H9 (cell line): ENCODE results near the gene CD80. TPM values are rescaled to one million over a fixed set of nuclear protein-coding genes. Genes with fewer than 3 reads are reported as not detected.

Source experiments
- DNase-seq: peaks from one replicate; pipeline ENCODE4 v3.0.0-alpha.2; 2017
- H2AFZ ChIP-seq: one replicate; pipeline ENCODE4 v1.6.1; 2013; ENCODE audit warnings: mild to moderate bottlenecking, low read length, control low read depth, moderate library complexity
- H2AK5ac ChIP-seq: 2 replicates; pipeline ENCODE4 v1.6.1; 2013; ENCODE audit warnings: low read length, control low read depth, mixed read lengths; ENCODE audit not compliant: insufficient read length
- H2BK120ac ChIP-seq: one replicate; pipeline ENCODE4 v1.6.1; 2013; ENCODE audit warnings: low read depth, mild to moderate bottlenecking, low read length, control low read depth, inconsistent platforms; ENCODE audit not compliant: poor library complexity, severe bottlenecking
- H2BK12ac ChIP-seq: 2 replicates; pipeline ENCODE4 v1.6.1; 2013; ENCODE audit warnings: low read length, control low read depth, mixed read lengths, low read depth; ENCODE audit not compliant: insufficient read length
- H2BK15ac ChIP-seq: 2 replicates; pipeline ENCODE4 v1.6.1; 2013; ENCODE audit warnings: low read depth, low read length, control low read depth
- H2BK20ac ChIP-seq: one replicate; pipeline ENCODE4 v1.6.1; 2013; ENCODE audit warnings: low read depth, mild to moderate bottlenecking, low read length, control low read depth, inconsistent platforms; ENCODE audit not compliant: poor library complexity, severe bottlenecking
- H2BK5ac ChIP-seq: 2 replicates; pipeline ENCODE4 v1.6.1; 2013; ENCODE audit warnings: low read length, control low read depth, mixed read lengths; ENCODE audit not compliant: insufficient read length
- H3K14ac ChIP-seq: 2 replicates; pipeline ENCODE4 v1.6.1; 2013; ENCODE audit warnings: low read length, control low read depth; ENCODE audit not compliant: insufficient read depth
- H3K18ac ChIP-seq: 2 replicates; pipeline ENCODE4 v1.6.1; 2013; ENCODE audit warnings: low read depth, mild to moderate bottlenecking, mixed read lengths, low read length, control low read depth; ENCODE audit not compliant: insufficient read length
- H3K23ac ChIP-seq: 2 replicates; pipeline ENCODE4 v1.6.1; 2013; ENCODE audit warnings: low read length, control low read depth, mixed read lengths, low read depth; ENCODE audit not compliant: insufficient read length
- H3K23me2 ChIP-seq: 2 replicates; pipeline ENCODE4 v1.6.1; 2013; ENCODE audit warnings: low read depth, mild to moderate bottlenecking, mixed read lengths, low read length, control low read depth; ENCODE audit not compliant: insufficient read length, poor library complexity, severe bottlenecking
- H3K27ac ChIP-seq: 2 replicates; pipeline ENCODE4 v1.5.1; 2013; ENCODE audit warnings: low read length, control low read depth, mixed read lengths, low read depth; ENCODE audit not compliant: insufficient read length
- H3K27me3 ChIP-seq: 2 replicates; pipeline ENCODE4 v1.6.1; 2013; ENCODE audit warnings: low read length, control low read depth, inconsistent platforms; ENCODE audit not compliant: insufficient read depth
- H3K4ac ChIP-seq: 2 replicates; pipeline ENCODE4 v1.6.1; 2013; ENCODE audit warnings: low read depth, mild to moderate bottlenecking, control low read depth, inconsistent platforms, low read length, moderate library complexity
- H3K4me1 ChIP-seq: 2 replicates; pipeline ENCODE4 v1.6.1; 2013; ENCODE audit warnings: low read length, control low read depth, inconsistent platforms; ENCODE audit not compliant: insufficient read depth
- H3K4me2 ChIP-seq: 2 replicates; pipeline ENCODE4 v1.6.1; 2013; ENCODE audit warnings: low read length, control low read depth, mixed read lengths; ENCODE audit not compliant: insufficient read length, insufficient read depth
- H3K56ac ChIP-seq: 2 replicates; pipeline ENCODE4 v1.6.1; 2013; ENCODE audit warnings: low read depth, mild to moderate bottlenecking, mixed read lengths, low read length, control low read depth; ENCODE audit not compliant: insufficient read length
- H3K79me1 ChIP-seq: 2 replicates; pipeline ENCODE4 v1.6.1; 2013; ENCODE audit warnings: low read depth, mild to moderate bottlenecking, moderate library complexity, low read length, control low read depth, inconsistent platforms; ENCODE audit not compliant: insufficient read depth, poor library complexity, severe bottlenecking
- H3K79me2 ChIP-seq: 2 replicates; pipeline ENCODE4 v1.6.1; 2013; ENCODE audit warnings: low read length, control low read depth, inconsistent platforms; ENCODE audit not compliant: insufficient read depth
- H3K9ac ChIP-seq: 2 replicates; pipeline ENCODE4 v1.6.1; 2013; ENCODE audit warnings: low read length, control low read depth, mixed read lengths; ENCODE audit not compliant: insufficient read length; ENCODE audit errors: extremely low read depth
- H3K9me3 ChIP-seq: one replicate; pipeline ENCODE4 v1.6.1; 2013; ENCODE audit warnings: low read depth, low read length, inconsistent platforms; ENCODE audit not compliant: control insufficient read depth
- H3T11ph ChIP-seq: one replicate; pipeline ENCODE4 v1.6.1; 2013; ENCODE audit warnings: mild to moderate bottlenecking, low read length, control low read depth, inconsistent platforms
- H4K20me1 ChIP-seq: one replicate; pipeline ENCODE4 v1.6.1; 2013; ENCODE audit not compliant: control insufficient read depth, insufficient read length, insufficient read depth
- H4K5ac ChIP-seq: 2 replicates; pipeline ENCODE4 v1.6.1; 2013; ENCODE audit warnings: low read depth, mild to moderate bottlenecking, mixed read lengths, low read length, control low read depth; ENCODE audit not compliant: insufficient read length
- H4K8ac ChIP-seq: replicated peaks from 2 replicates; pipeline ENCODE4 v1.6.1; 2013; ENCODE audit warnings: low read length, control low read depth, mixed read lengths, low read depth; ENCODE audit not compliant: insufficient read length
- H4K91ac ChIP-seq: 2 replicates; pipeline ENCODE4 v1.6.1; 2013; ENCODE audit warnings: low read depth, mild to moderate bottlenecking, moderate library complexity, mixed read lengths, low read length, control low read depth; ENCODE audit not compliant: insufficient read length
- H3K27ac Mint-ChIP-seq, 3 experiments: 2 replicates in 2 of 3; 3 replicates in 1 of 3; pipeline ENCODE4 v1.8.0; 2020 to 2021; ENCODE audit warnings: mixed read lengths in 3 of 3, mild to moderate bottlenecking in 1 of 3, moderate library complexity in 1 of 3
- H3K27me3 Mint-ChIP-seq: 2 replicates; pipeline ENCODE4 v1.8.0; 2021; ENCODE audit warnings: low read depth, mild to moderate bottlenecking, moderate library complexity, mixed read lengths
- H3K36me3 Mint-ChIP-seq, 3 experiments: 2 replicates in 2 of 3; 3 replicates in 1 of 3; pipeline ENCODE4 v1.8.0; 2020 to 2021; ENCODE audit warnings: low read depth in 3 of 3, mixed read lengths in 3 of 3; ENCODE audit not compliant: insufficient read depth in 1 of 3
- H3K4me1 Mint-ChIP-seq, 2 experiments: 2 replicates each; pipeline ENCODE4 v1.8.0; 2020; ENCODE audit warnings: mixed read lengths in 2 of 2
- H3K4me3 Mint-ChIP-seq, 2 experiments: 2 replicates in 1 of 2; 3 replicates in 1 of 2; pipeline ENCODE4 v1.8.0; 2020 to 2021; ENCODE audit warnings: mild to moderate bottlenecking in 2 of 2, mixed read lengths in 2 of 2, moderate library complexity in 1 of 2
- H3K9me3 Mint-ChIP-seq, 2 experiments: 2 replicates in 1 of 2; 3 replicates in 1 of 2; pipeline ENCODE4 v1.8.0; 2020; ENCODE audit warnings: mild to moderate bottlenecking in 2 of 2, mixed read lengths in 2 of 2, moderate library complexity in 1 of 2
- WGBS: extraction: QIAGEN DNeasy Blood & Tissue Kit; methylation state at CpG from one replicate; pipeline ENCODE4 v1.1.7; 2013; ENCODE audit warnings: missing lambda C conversion rate, low lambda C conversion rate, mixed read lengths; ENCODE audit not compliant: insufficient read length; ENCODE audit errors: extremely low coverage; 5-methylcytosine and 5-hydroxymethylcytosine counted together
- total RNA-seq: library from RNA; stranded (reverse); gene quantifications from 2 replicates; pipeline ENCODE4 v1.2.1, GENCODE V29; 2021
- TF ChIP-seq, protein P1 (sequence below): fragments of 200-600 bp; sonication (generic); conservative IDR thresholded peaks from 3 replicates; pipeline ENCODE4 v1.8.0; 2021; ENCODE audit warnings: antibody characterized with exemption, mild to moderate bottlenecking

CD80 gene
- total RNA-seq, 1 experiment from 2014 or later: not detected

DNA sequence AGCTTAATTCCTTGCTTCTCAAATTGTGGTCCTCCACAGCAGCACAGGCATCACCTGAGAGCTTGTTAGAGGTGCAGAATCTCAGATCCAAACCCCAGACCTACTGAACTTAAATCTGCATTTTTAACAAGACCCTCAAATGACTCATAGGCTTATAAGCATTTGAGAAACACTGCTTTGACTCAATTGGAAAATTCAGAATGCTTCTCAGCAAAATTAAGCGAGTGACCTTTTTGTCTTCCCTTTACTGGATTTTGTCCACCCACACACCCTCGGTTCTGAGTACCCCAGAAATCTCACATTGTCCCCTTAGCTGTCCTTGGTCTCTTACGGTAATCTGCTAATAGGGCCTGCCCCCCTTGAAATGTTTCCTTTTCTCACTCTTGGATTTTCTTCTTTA lies 17.9 kb downstream of the CD80 start:
- no peaks in the 10 kb centered on the region for H3K9me3 Mint-ChIP-seq
- Histone ChIP-seq H3K23me2 (no peaks in the 10 kb centered on the region), H2BK20ac (no peak overlapping the region), H3K4ac (no peak overlapping the region), H3K79me1 (no peaks in the 10 kb centered on the region), H3K4me1 (no peaks in the 10 kb centered on the region), H3K56ac (no peak overlapping the region), H2AFZ (no peak overlapping the region), H4K20me1 (no peaks in the 10 kb centered on the region), H2BK5ac (no peak overlapping the region), H3K18ac (no peak overlapping the region), H2BK12ac (no peak overlapping the region), H3K23ac (no peak overlapping the region), H3T11ph (no peak overlapping the region), H3K27me3 (no peaks in the 10 kb centered on the region), H4K91ac (no peak overlapping the region), H3K9me3 (no peaks in the 10 kb centered on the region), H2BK15ac (no peak overlapping the region), H3K4me2 (no peak overlapping the region), H3K14ac (no peak overlapping the region), H3K27ac (no peak overlapping the region), H4K5ac (no peak overlapping the region), H3K9ac (no peak overlapping the region), H4K8ac (no peak overlapping the region), H3K79me2 (no peaks in the 10 kb centered on the region), H2AK5ac (no peak overlapping the region), H2BK120ac (no peak overlapping the region)
- WGBS: no CpG with 5 or more reads among the region's 3 CpGs
- no peak for DNase-seq
- no peak overlapping the region for H3K4me3 Mint-ChIP-seq
- no peaks in the 10 kb centered on the region for H3K27me3 Mint-ChIP-seq
- H3K4me1 Mint-ChIP-seq: no peaks in the 10 kb centered on the region
- TF ChIP-seq, protein P1, sequence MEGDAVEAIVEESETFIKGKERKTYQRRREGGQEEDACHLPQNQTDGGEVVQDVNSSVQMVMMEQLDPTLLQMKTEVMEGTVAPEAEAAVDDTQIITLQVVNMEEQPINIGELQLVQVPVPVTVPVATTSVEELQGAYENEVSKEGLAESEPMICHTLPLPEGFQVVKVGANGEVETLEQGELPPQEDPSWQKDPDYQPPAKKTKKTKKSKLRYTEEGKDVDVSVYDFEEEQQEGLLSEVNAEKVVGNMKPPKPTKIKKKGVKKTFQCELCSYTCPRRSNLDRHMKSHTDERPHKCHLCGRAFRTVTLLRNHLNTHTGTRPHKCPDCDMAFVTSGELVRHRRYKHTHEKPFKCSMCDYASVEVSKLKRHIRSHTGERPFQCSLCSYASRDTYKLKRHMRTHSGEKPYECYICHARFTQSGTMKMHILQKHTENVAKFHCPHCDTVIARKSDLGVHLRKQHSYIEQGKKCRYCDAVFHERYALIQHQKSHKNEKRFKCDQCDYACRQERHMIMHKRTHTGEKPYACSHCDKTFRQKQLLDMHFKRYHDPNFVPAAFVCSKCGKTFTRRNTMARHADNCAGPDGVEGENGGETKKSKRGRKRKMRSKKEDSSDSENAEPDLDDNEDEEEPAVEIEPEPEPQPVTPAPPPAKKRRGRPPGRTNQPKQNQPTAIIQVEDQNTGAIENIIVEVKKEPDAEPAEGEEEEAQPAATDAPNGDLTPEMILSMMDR: no peak
- H3K36me3 Mint-ChIP-seq: no peaks in the 10 kb centered on the region
- no peak overlapping the region for H3K27ac Mint-ChIP-seq
